Purkinje cell (primary cell): ENCODE measurements around the gene MRAP2. TPM values are rescaled to one million over a fixed set of nuclear protein-coding genes. Genes with fewer than 3 reads are reported as not detected.

Source experiments
- polyA plus RNA-seq: library from polyadenylated mRNA; unstranded; fragments of >200 nt; fragmentation: Nextera tagmentation; gene quantifications from 2 replicates; pipeline ENCODE4 v1.2.1, GENCODE V29; 2014

Gene MRAP2, protein sequence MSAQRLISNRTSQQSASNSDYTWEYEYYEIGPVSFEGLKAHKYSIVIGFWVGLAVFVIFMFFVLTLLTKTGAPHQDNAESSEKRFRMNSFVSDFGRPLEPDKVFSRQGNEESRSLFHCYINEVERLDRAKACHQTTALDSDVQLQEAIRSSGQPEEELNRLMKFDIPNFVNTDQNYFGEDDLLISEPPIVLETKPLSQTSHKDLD
- polyA plus RNA-seq, result 2.6 and 6.7 TPM in 2 replicates

DNA sequence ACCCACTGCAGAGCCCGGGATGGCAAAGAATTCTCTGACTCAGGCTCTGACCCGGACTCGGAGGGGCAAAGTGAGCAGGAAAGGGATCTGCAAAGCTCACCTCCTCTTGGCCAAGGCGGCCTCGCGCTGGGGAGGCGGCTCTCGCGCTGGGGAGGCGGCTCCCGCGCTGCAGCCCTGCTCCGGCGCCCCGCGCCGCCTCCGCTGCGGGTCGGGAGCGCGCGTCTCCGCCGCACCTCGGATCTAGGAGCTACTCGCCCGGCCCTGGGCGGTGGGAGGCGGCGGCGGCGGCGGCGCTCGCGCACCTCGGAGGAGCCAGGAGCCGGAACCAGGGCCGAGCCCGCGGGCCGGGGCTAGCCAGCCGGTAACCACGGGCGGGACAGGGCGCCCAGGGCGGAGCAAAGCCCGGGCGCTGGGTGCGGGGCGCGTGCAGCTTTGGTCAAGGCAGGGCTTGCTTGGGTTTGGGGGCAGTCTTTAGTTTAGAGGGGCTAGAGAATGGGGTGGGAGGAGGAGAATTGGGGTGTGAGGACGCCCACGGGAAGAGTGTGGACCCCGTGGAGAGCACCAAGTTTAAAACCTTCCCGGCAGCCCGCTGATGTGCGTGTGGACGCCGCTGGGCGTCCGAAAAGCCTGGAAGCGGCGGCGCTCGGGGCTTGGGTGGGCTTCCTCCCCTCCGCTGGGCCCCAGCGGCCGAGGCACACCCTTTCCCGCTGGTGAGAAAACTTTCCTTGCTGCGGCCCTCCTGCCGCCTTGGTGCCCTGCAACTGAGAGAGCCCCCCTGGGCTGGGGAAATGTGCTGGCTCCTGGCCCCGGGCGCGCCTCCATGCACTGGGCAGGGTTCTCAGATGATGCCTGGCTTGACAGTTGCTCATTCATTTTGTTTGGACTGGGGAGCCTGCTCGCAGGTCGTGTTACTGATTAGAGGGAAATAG lies at the start of gene MRAP2:
TSS of gene MRAP2 (plus strand) at position 250 of the 929 bp plus-strand sequence. CDS start 21,547 bp downstream, outside the sequence.

Other genes starting within 250 kb of the MRAP2 start
- gene RIPPLY2, start 180.4 kb upstream of the MRAP2 start, polyA plus RNA-seq, result 45.2 and 54.9 TPM in 2 replicates
- 3.2 and 16.4 TPM in 2 replicates for gene CYB5R4, start 174.1 kb upstream of the MRAP2 start, polyA plus RNA-seq
- 7.1 and 7.3 TPM in 2 replicates for gene CEP162, start 193.9 kb downstream of the MRAP2 start, polyA plus RNA-seq